T-helper 2 cell treated with Interferon-gamma antibody and Interleukin-4, amounts not matched to agents 5 μg/mL and 100 μg/mL, for 36 hours (primary cell): ENCODE measurements around the gene CDK5R2.

Experiments
- DNase-seq: peaks from one replicate; pipeline ENCODE4 v3.0.0; 2021; ENCODE audit warnings: low spot score
- H3K27ac Mint-ChIP-seq: one replicate; pipeline ENCODE4 v1.8.0; 2021; ENCODE audit warnings: mild to moderate bottlenecking, mixed read lengths
- H3K27me3 Mint-ChIP-seq: one replicate; pipeline ENCODE4 v1.8.0; 2021; ENCODE audit warnings: low read depth, mixed read lengths
- H3K36me3 Mint-ChIP-seq: one replicate; pipeline ENCODE4 v1.8.0; 2021; ENCODE audit warnings: low read depth, mixed read lengths
- H3K4me1 Mint-ChIP-seq: one replicate; pipeline ENCODE4 v1.8.0; 2021; ENCODE audit warnings: low read depth, mixed read lengths
- H3K4me3 Mint-ChIP-seq: one replicate; pipeline ENCODE4 v1.8.0; 2022; ENCODE audit warnings: mild to moderate bottlenecking, moderate library complexity, mixed read lengths
- H3K9me3 Mint-ChIP-seq: one replicate; pipeline ENCODE4 v1.8.0; 2021; ENCODE audit warnings: mixed read lengths

Gene CDK5R2

GRCh38 chr2:218979846-218980734 lies 20.6 kb downstream of the CDK5R2 start:
- Mint-ChIP-seq H3K36me3 (peaks cover 2% of the 10 kb centered on the region), H3K4me1 (peaks cover 11% of the 10 kb centered on the region), H3K27me3 (peaks cover 74% of the 10 kb centered on the region), H3K9me3 (no peaks in the 10 kb centered on the region), H3K4me3 (no peak overlapping the region), H3K27ac (no peak overlapping the region)
- DNase-seq = peak; percentile 71

GRCh38 chr2:218980735-218981389 lies 21.4 kb downstream of the CDK5R2 start:
- Mint-ChIP-seq H3K36me3 (peaks cover 2% of the 10 kb centered on the region), H3K9me3 (no peaks in the 10 kb centered on the region), H3K27ac (peak overlapping the region; percentile 76), H3K27me3 (peaks cover 74% of the 10 kb centered on the region), H3K4me1 (peaks cover 11% of the 10 kb centered on the region), H3K4me3 (peak overlapping the region; percentile 38)
- no peak for DNase-seq

GRCh38 chr2:218981390-218981880 lies 22.0 kb downstream of the CDK5R2 start:
- peaks cover 11% of the 10 kb centered on the region for H3K4me1 Mint-ChIP-seq
- H3K27me3 Mint-ChIP-seq = peaks cover 75% of the 10 kb centered on the region
- peaks cover 2% of the 10 kb centered on the region for H3K36me3 Mint-ChIP-seq
- H3K4me3 Mint-ChIP-seq = peak overlapping the region; percentile 38
- DNase-seq = no peak
- H3K9me3 Mint-ChIP-seq = no peaks in the 10 kb centered on the region
- H3K27ac Mint-ChIP-seq = peak overlapping the region; percentile 76

GRCh38 chr2:218981881-218982585 lies 22.6 kb downstream of the CDK5R2 start:
- H3K4me1 Mint-ChIP-seq = peaks cover 11% of the 10 kb centered on the region
- peaks cover 77% of the 10 kb centered on the region for H3K27me3 Mint-ChIP-seq
- peaks cover 2% of the 10 kb centered on the region for H3K36me3 Mint-ChIP-seq
- no peak for DNase-seq
- no peak overlapping the region for H3K27ac Mint-ChIP-seq
- no peak overlapping the region for H3K4me3 Mint-ChIP-seq
- H3K9me3 Mint-ChIP-seq = no peaks in the 10 kb centered on the region

GRCh38 chr2:218982586-218983262 lies 23.3 kb downstream of the CDK5R2 start:
- H3K4me3 Mint-ChIP-seq = no peak overlapping the region
- no peak for DNase-seq
- no peaks in the 10 kb centered on the region for H3K9me3 Mint-ChIP-seq
- peaks cover 11% of the 10 kb centered on the region for H3K4me1 Mint-ChIP-seq
- H3K27ac Mint-ChIP-seq = no peak overlapping the region
- H3K27me3 Mint-ChIP-seq = peaks cover 80% of the 10 kb centered on the region
- peaks cover 2% of the 10 kb centered on the region for H3K36me3 Mint-ChIP-seq

- Mint-ChIP-seq H3K36me3 (peaks cover 2% of the 10 kb centered on the region), H3K27ac (no peak overlapping the region), H3K4me3 (no peak overlapping the region), H3K27me3 (peaks cover 78% of the 10 kb centered on the region), H3K4me1 (peaks cover 11% of the 10 kb centered on the region), H3K9me3 (no peaks in the 10 kb centered on the region)
- no peak for DNase-seq
These were observed 23.9 kb downstream of the CDK5R2 start for GRCh38 chr2:218983263-218983933.

GRCh38 chr2:218983934-218984238 lies 24.4 kb downstream of the CDK5R2 start:
- Mint-ChIP-seq H3K27ac (no peak overlapping the region), H3K9me3 (no peaks in the 10 kb centered on the region), H3K27me3 (peaks cover 80% of the 10 kb centered on the region), H3K4me1 (peaks cover 11% of the 10 kb centered on the region), H3K36me3 (peaks cover 2% of the 10 kb centered on the region), H3K4me3 (no peak overlapping the region)
- no peak for DNase-seq

GRCh38 chr2:218984239-218985020 lies 25.0 kb downstream of the CDK5R2 start:
- DNase-seq = no peak
- Mint-ChIP-seq H3K4me1 (peaks cover 11% of the 10 kb centered on the region), H3K9me3 (no peaks in the 10 kb centered on the region), H3K36me3 (peaks cover 2% of the 10 kb centered on the region), H3K4me3 (no peak overlapping the region), H3K27me3 (peaks cover 82% of the 10 kb centered on the region), H3K27ac (no peak overlapping the region)

- no peak within 1 kb of the TSS for H3K4me3 Mint-ChIP-seq
- H3K36me3 Mint-ChIP-seq = peaks cover 2% of the 10 kb centered on the region
- H3K27me3 Mint-ChIP-seq = peaks cover 81% of the 10 kb centered on the region
- H3K27ac Mint-ChIP-seq = no peak within 1 kb of the TSS
- DNase-seq = no peak
- peaks cover 11% of the 10 kb centered on the region for H3K4me1 Mint-ChIP-seq
- H3K9me3 Mint-ChIP-seq = no peaks in the 10 kb centered on the region
These were observed 25.5 kb downstream of the CDK5R2 start, which contains the start of gene FEV for GRCh38 chr2:218985021-218985324. Gene FEV (minus strand): TSS chr2:218985184. CDS start chr2:218985075, 109 bp downstream.

- Mint-ChIP-seq H3K27ac (no peak overlapping the region), H3K4me3 (no peak overlapping the region), H3K27me3 (peaks cover 82% of the 10 kb centered on the region), H3K4me1 (peaks cover 8% of the 10 kb centered on the region), H3K9me3 (no peaks in the 10 kb centered on the region), H3K36me3 (peaks cover 2% of the 10 kb centered on the region)
- DNase-seq = no peak
These were observed 26.0 kb downstream of the CDK5R2 start for GRCh38 chr2:218985325-218986091.

- Mint-ChIP-seq H3K4me1 (peaks cover 4% of the 10 kb centered on the region), H3K36me3 (no peaks in the 10 kb centered on the region), H3K9me3 (no peaks in the 10 kb centered on the region), H3K27ac (no peak overlapping the region), H3K27me3 (peaks cover 84% of the 10 kb centered on the region), H3K4me3 (no peak overlapping the region)
- DNase-seq = no peak
These were observed 26.8 kb downstream of the CDK5R2 start for GRCh38 chr2:218986148-218986761.

GRCh38 chr2:218988164-218988563 lies 28.7 kb downstream of the CDK5R2 start:
- H3K4me1 Mint-ChIP-seq = peaks cover 3% of the 10 kb centered on the region
- no peak overlapping the region for H3K27ac Mint-ChIP-seq
- no peaks in the 10 kb centered on the region for H3K9me3 Mint-ChIP-seq
- no peaks in the 10 kb centered on the region for H3K36me3 Mint-ChIP-seq
- no peak overlapping the region for H3K4me3 Mint-ChIP-seq
- DNase-seq = no peak
- H3K27me3 Mint-ChIP-seq = peaks cover 85% of the 10 kb centered on the region
